Measurements from ENCODE around the gene PPP4R3A.
"Not testable (repeated sequence)": the region's sequence is repeated elsewhere in the genome, so short reads cannot be mapped to it uniquely, and the experiment has no call there.

The PPP4R3A gene

DNA sequence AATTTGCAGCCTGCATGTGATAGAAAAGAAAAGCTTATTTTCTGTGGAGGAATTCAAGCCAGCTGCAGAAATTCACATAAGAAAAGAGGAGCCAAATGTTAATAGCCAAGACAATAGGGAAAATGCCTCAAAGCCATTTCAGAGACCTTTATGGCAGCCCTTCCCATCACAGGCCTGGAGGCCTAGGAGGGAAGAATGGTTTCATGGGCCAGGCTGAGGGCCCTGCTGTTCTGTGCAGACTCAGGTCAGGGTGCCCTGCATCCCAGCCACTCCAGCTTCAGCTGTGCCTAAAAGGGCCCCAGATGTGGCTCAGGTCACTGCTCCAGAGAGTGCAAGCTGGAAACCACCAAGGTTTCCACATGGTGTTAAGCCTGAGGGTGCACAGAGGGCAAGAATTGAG, 71.3 kb downstream of the PPP4R3A start:
- DNase-seq (ENCODE audit: low spot score): no peak

DNA sequence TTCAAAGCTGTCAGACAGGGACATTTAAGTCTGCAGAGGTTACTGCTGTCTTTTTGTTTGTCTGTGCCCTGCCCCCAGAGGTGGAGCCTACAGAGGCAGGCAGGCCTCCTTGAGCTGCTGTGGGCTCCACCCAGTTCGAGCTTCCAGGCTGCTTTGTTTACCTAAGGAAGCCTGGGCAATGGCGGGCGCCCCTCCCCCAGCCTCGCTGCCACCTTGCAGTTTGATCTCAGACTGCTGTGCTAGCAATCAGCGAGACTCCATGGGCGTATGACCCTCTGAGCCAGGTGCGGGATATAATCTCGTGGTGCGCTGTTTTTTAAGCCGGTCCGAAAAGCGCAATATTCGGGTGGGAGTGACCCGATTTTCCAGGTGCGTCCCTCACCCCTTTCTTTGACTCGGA, 73.8 kb downstream of the PPP4R3A start:
- DNase-seq (ENCODE audit: low spot score): not testable (repeated sequence)

DNA sequence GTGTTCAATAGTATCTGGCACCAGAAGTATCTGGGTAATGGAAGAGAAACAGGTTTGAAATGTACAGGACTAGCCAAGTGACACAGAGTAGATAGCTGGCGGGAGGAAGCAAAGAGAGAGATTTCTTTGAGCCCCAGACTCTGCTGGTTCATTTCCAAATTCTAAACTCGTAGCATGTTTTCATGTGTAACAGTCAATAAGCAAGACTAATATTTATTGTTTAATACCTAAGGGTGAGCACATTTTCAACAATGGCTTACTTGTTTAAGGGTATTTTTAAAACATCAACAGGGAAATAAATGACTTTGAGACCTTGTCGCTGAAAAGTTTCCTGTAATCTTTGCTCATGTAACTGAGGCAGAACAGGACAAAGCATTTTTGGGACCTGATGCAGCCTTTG, 80.7 kb downstream of the PPP4R3A start:
- no peak for DNase-seq (ENCODE audit: low spot score)

DNA sequence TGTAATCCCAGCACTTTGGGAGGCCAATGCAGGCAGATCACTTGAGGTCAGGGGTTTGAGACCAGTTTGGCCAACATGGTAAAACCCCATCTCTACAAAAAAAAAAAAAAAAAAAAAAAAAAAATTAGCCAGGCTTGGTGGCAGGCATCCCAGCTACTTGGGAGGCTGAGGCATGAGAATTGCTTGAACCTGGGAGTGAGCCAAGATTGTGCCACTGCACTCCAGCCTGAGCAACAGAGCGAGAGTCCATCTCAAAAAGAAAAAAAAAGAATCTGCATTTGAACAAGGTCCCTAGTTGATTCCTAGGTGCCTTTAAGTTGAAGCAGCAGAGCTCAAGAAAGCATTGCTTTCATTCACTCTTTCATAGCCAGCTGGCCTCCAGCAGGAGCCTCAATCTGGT, 81.2 kb downstream of the PPP4R3A start:
- not testable (repeated sequence) for DNase-seq (ENCODE audit: low spot score)

DNA sequence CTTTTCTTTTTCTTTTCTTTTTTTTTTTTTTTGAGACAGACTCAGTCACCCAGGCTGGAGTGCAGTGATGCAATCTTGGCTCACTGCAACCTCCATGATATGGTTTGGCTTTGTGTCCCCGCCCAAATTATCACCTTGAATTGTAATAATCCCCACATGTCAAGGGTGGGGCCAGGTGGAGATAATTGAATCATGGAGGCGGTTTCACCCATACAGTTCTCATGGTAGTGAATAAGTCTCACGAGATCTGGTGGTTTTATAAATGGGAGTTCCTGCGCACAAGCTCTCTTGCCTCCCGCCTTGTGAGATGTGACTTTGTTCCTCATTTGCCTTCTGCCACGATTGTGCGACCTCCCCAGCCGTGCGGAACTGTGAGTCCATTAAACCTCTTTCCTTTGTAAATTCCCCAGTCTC, 84.6 kb downstream of the PPP4R3A start:
- DNase-seq (ENCODE audit: low spot score): not testable (repeated sequence)

DNA sequence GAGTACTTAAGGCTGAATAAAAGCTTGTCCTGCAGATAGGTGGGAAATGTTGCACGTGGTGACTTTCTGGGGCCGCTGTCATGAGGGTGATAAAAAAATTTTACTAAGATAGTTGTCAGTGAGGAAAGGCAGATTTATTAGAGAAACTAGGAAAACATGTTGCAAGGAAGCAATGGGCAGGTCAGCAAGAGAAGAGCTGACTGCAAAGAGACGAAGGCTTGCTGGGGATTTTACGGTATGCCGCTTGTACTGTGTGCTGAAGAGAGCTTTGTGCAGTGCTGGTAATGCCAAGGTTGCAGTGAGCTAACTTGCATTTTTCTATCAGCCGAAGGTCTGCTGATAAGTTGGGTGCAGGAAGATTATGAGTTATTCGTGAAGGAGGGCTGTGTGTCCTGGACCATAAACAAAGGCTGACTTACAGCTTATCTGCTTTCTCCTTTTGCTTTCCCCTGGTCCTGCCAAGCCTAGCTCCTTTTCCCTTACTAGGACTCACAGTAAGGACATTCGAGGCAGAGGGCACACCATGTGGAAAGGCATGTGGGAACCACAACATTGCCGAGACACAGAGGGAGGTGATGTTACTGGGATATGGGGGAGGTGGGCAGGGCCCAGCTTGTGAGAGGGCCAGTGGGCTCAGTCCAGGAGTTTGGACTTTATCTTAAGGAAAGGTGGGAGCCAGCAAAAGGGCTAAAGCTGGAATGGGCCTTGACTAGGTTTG, 85.1 kb downstream of the PPP4R3A start:
- no peak for DNase-seq (ENCODE audit: low spot score)

DNA sequence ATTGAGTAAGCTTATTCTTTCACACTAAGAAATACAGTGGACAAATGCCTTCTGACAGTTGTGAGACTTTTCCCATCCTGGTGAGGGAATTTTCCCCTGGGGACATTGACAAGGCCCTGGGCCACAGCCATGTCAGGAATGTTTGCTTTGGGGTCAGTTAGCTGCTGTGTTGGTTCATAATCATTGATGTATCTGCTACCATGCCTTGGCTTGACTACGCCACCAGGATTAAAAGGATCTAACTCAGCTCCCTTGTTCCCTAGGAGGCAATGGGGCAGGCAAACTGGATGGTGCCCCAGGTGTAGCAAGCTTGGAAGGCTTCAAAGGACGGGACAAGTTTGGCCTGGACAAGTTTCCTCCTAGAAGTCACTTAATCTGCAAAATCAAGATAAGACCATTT, 89.4 kb downstream of the PPP4R3A start:
- DNase-seq (ENCODE audit: low spot score): no peak

DNA sequence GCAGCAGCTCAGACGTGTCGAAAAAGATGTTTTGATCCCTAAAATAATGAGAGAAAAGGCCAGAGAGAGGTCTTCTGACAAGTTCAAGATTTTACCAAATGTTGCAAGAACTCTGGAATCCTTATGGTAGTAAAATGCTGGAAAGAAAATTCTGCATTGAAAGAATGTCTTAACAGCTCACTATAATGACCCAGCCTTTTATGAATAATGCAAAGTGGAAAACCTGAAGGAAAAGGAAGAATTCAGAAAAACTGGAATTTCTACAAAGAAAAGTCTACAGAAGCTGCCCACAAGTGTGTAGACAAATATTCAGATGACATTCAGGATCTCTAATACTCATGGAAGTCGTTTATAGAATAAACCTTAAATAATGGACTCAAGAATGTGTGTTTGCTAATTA, 90.7 kb downstream of the PPP4R3A start:
- no peak for DNase-seq (ENCODE audit: low spot score)

DNA sequence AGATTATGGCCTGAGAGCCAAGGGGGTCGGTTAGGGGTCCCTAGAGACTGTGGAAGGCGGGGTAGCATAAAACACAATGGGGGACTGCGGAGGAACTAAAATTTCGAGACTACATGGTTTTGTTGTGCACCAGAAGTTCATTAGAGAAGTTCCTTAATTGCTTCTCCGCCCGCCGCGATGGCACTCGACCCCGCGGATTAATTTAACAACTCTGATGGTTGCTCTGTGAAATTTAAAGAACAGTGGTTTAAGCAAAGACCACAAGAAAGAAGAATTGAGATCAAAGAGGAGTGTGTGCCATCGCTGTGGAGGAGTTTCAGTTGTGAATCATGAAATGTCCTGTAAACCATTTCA, 91.1 kb downstream of the PPP4R3A start:
- DNase-seq (ENCODE audit: low spot score): no peak

DNA sequence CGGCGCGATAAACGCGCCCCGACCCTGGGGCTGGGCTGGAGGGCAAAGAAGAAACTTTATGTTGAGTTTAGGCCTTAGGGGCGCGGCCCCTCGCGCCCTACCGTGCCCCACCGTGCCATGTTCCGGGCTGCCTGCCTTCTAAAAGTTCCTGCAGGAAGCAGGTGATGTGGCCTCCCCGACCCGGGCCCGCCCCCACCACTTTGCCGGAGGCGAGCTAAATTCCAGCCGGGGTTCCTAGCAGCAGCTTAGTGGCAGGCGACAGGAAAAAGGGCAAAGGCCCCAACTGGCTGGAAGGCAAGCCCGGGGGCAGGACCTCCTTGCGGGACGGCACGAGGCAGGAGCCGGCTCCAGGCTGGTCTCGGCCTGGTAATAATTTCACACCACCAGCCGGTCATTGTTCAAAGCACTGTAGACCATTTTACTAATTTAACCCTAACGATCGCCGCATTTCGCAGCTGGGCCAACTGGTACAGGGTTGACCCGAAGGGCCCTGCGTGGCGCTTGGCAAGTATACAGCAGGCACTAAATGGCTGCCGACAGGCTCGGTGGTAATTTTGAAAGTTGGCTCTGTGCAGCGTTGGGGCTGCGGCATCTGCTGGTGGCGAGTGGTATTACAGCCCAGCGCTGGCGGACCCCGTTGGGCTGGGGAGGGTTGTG, 91.6 kb downstream of the PPP4R3A start:
- peak; percentile 83 for DNase-seq (ENCODE audit: low spot score)

DNA sequence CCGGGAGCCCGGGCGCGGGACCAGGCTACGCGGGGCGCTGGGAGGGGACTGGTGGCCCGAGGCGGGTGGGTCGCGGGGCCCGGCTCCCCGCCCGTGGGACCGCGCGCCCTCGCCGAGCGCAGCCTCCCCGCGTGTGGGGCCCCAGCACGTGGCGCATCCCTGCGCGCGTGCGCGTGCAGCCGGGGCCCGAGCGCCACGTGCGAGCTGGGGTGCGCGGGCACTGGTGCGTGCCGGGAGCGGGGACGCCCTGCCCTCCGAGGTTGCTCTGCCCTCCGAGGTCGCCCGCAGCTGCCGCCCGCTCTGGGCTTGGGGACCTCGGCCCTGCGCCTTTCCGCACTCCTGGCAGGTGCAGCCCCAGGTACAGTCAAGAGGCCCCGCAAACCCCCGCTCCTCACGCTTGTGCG, 92.1 kb downstream of the PPP4R3A start:
- DNase-seq (ENCODE audit: low spot score): no peak

DNA sequence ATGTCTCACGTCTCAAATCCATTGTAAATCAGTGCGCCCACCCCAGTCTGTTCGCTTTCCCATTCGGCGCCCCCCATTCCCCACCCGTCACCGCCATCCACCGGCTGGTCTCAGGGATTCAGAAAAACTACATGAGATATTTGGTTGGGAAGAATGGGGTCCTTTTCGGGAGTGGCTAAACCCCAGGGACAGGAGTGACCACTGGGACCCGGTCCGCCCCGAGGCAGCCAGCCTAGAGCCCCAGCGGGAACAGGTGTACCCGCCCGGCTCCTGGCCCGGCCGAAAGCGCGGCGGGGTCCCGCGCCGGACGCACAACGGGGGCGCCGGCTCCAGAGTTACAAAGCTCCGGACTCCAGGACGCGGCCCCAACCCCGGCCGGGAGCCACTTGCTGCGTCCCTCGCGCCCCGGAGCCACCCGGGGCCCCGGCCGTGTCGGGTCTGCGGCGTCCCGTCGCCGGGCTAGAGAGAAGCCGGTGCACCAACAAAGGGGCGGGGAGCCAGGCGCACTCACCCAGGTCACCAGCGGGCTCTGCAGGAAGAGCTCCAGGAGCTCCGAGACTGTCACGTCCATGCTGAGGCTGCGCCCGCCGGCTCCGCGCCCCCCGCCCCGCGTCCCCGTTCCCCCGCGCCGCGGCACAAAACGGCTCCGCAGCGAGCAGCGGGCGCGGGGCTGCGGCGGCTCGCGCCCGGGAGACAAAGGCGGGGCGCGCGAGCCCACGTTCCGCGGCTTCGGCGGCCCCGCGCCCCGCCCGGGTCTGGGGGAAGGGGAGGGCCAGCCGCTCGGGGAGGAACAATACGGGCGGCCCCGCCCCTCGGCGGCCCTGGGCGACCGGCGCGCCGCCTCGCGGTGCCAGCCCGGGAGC, 92.8 kb downstream of the PPP4R3A start, which contains the start of gene CCDC88C:
CCDC88C (minus strand) TSS at position 701 of the 863 bp plus-strand sequence; CDS start at position 571, 130 bp downstream.
- DNase-seq (ENCODE audit: low spot score): peak; percentile 77

DNA sequence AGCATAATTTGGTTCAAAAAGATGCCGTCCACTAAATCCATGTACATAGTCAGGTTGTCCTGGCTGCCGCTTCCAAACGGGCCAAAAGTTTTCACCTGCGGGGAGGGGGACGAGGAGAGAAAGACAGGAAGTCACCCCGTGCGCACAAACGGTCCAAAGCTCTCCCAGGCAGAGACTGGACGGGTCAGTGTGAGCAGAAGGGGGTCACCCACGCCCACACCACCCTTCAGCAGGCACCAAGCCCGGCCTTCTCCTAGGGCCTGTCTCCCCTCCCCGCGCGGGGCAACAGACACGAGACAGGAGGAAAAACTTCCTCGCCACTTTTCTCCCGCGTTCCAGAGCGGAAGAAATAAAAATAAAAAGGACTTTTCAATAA, 93.4 kb downstream of the PPP4R3A start:
- no peak for DNase-seq (ENCODE audit: low spot score)

DNA sequence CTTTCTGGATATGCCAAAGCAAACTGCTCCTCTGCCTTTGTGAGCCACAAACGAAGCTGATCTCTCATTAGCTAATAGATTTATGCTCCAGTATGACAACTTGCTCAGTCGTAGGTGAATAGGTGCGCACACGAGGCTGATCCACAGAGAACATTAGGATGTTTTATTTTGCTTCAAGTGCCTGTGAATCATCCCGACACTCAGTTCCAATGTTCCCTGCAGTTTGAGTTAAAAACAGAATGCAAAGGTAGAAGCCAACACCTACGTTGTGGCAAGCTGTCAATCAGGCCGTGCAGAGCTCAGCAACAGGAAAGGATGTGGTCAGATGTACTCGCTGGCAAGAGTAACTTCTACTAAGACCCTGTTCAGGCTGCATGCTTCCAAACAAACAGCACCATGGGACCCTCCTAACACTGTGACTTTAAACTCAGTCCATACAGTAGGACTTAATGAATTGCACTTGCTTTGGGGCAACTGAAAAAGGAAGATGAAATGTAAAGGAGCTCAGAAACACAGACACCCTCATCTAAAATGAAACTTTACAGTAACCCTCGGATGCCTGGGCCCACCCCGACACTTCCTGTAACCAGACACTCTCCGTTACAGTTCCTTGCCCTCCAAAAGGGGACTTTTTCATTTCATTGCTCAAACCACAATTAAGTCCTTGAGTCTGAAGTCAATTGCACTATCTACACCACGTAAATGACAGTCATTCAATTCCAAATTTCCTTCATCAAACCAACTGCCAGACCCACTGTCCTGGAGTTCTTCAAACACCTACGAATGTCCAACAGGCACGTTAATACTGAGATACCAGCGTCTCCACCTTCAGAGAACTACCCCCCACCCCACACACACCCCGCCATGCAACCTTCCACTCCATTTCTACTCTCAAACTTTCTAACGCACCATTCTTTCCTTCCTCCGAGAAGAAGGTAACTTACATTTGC, 94.0 kb downstream of the PPP4R3A start:
- no peak for DNase-seq (ENCODE audit: low spot score)

DNA sequence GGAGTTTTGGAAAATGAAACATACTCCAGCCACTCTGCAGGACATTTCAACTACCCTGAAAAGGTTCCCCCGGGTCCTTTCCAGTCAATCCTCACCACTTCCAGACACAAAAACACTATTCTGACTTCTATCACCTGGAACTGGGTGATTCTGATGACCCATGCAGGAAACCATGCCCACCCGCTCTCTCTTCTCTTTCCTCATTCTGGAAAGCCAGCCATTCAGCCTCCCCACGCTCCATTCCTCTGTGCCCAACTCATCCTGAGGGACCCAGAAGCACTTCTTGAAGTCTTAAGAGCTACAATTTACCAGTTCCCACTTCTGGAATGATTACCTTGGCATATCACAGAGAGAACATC, 95.7 kb downstream of the PPP4R3A start:
- no peak for DNase-seq (ENCODE audit: low spot score)

DNA sequence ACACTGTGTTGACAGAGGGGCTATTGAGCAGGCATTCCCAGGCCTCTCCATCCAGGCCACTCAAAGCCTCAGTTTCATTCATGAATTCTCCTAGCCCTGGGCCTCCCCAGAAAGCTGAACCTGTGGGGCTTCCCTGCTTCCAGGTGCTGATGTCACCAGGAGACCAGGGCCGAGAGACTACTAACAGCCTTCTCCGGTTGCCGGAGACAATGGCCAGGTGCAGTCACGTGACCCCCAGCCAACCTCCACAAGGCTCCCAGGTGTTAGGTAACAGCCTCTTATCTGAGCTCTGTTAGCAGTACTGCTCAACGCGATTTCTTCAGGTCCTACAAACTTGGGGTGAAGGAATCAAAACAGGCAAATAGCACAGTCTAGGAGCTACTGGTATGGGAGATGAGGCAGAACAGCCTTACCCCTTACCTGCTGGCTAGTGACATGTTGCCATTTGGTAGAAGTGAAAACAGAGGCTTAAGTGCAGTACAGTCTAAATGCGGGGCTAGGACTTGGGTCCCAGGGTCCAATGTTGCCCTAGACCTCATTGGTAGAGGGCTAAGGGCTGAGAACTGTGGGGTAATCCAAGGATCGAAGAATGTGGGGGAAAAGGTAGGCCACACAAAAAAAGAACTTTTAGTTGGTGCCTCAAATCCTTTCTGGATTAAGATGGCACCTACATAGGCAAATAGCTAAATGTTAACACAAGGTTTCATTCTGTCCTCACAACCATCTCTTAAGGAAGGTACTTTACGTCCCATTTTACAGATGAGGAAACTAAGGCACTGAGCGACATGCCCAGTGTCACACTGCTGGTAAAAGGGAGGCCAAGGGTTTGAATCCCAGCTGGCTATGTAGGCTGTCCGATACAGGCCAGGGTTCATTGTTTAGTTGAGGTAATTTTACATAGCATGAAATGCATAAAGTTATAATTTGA, 96.3 kb downstream of the PPP4R3A start:
- no peak for DNase-seq (ENCODE audit: low spot score)

DNA sequence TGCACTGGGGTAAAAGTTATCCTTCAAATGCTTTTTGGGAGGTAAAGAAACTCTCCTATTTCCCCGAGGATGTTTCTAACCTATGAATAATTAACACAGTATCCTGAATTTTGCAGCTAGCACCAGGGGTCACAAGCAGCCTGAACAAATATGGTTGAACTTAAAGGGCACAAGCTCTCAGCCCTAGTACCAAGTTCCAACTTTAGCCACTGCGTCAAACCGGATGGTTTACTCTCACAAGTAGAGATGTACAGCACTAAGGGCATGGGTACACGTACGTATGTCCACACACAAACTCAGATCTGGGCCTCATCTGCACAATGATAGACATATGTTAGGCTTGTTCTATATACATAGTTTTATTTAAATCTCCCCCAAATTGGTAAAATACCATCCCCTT, 97.2 kb downstream of the PPP4R3A start:
- no peak for DNase-seq (ENCODE audit: low spot score)

DNA sequence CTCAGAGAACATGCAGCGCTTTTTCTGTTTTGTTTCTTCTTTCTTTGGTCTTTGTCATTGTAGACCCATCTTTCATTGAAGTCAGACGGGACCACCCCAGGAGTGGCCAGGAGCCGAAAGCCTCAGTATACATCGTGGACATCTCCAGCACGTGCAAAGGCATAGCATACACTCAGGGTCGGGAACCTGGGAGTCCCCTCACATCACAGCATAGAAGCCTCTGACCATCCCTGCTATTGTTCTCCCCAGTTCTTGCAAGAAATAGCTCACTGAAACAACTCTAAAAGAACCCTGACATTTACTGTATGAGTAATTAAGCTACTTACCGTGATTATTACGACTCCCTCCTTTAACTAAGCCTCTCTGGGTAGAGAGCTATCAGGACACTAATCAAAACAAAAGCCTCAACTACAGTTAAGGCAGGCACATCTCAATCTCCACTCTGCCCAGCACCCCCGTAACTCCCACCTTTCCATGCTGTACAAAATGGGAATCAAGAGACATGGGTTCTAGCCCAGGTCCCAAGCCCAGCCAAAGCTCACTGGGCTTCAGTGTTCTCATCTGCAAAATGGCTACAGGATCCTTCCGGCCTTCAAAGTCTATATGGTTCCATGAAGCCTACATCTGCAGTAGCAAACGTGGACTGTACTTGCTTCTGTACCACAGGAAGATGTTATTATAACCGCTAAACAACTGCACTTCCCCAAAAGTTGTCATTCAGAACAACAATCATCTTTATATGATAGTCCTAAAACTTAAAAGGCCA, 99.2 kb downstream of the PPP4R3A start:
- DNase-seq (ENCODE audit: low spot score): no peak

DNA sequence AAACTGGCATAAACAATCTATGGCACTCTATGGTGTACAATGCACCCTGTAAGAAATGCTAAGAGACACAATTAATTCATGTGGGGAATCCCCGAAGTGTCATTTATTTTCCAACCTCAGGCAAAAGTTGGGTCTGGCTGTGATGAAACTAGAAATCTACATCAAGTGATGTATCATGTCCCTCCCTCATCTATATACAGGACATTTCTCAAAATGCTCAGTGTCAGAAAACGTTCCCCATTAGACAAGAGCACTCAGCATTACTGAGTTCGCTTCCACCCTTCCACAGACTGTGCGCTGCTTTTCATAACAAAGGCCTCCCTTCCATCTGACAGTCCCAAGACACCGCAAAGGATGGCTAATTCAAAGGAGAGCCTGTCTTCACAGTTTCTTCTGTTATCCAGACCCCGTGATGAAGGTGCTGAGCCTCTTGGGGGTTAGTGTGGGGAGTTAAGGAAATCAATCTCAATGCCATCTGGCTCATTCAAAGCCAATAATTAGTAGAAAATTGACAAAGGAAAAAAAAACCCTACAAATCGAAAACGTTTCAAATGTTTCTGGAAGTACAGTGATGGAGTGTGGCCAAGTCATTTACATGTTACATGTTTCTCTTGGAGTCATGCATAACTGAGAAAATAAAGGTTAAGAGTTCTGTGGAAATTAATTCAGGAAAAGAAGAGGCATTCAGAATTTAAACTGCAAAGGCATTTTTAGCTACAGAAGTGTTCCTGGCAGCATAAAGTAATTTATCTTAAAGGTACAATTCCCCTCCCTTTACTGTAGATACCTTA, 100.0 kb downstream of the PPP4R3A start:
- no peak for DNase-seq (ENCODE audit: low spot score)
